GM12801 (cell line): ENCODE data around the gene INO80B.

Experiments
- TF ChIP-seq, protein P1 (sequence below): IDR thresholded peaks from one replicate; pipeline ENCODE4 v1.5.1; 2011; ENCODE audit warnings: control low read depth; ENCODE audit not compliant: insufficient read length; ENCODE audit errors: extremely low read depth

The INO80B gene

DNA sequence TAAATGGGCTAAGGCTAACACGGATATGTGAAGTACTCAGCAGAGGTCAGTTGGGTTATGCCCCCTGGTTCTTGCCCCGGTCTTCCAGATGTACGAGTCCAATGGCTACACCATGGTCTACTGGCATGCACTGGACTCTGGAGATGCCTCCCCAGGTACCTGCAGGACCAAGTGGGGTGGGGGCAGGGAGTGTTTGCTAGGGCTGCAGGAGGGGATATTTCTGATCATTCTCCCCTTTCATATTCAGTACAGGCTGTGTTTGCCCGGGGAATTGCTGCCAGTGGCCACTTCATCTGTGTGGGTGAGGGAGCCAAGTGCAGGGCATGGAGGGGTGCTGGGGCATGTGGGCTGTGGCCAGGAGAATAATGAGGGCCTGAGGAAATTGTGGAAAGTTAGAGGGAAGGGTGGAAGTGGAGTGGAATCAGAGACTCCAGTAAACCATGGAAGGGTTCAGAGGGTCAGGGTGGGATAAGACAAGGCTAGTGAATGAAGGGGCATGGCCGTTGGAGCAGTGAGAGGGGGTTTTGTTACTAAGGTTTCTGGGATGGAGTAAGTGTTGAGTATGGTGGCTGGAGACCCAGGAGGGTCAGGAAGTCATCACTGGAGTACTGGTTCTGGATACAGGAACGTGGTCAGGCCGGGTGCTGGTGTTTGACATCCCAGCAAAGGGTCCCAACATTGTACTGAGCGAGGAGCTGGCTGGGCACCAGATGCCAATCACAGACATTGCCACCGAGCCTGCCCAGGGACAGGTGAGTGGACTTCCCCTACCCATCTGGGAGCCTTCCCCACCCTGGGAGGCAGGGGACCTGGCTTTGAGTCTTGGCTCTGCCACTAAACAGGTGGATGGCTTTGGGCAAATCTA is 31.4 kb upstream of the INO80B start:
- TF ChIP-seq, protein P1, sequence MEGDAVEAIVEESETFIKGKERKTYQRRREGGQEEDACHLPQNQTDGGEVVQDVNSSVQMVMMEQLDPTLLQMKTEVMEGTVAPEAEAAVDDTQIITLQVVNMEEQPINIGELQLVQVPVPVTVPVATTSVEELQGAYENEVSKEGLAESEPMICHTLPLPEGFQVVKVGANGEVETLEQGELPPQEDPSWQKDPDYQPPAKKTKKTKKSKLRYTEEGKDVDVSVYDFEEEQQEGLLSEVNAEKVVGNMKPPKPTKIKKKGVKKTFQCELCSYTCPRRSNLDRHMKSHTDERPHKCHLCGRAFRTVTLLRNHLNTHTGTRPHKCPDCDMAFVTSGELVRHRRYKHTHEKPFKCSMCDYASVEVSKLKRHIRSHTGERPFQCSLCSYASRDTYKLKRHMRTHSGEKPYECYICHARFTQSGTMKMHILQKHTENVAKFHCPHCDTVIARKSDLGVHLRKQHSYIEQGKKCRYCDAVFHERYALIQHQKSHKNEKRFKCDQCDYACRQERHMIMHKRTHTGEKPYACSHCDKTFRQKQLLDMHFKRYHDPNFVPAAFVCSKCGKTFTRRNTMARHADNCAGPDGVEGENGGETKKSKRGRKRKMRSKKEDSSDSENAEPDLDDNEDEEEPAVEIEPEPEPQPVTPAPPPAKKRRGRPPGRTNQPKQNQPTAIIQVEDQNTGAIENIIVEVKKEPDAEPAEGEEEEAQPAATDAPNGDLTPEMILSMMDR, result no peak

DNA sequence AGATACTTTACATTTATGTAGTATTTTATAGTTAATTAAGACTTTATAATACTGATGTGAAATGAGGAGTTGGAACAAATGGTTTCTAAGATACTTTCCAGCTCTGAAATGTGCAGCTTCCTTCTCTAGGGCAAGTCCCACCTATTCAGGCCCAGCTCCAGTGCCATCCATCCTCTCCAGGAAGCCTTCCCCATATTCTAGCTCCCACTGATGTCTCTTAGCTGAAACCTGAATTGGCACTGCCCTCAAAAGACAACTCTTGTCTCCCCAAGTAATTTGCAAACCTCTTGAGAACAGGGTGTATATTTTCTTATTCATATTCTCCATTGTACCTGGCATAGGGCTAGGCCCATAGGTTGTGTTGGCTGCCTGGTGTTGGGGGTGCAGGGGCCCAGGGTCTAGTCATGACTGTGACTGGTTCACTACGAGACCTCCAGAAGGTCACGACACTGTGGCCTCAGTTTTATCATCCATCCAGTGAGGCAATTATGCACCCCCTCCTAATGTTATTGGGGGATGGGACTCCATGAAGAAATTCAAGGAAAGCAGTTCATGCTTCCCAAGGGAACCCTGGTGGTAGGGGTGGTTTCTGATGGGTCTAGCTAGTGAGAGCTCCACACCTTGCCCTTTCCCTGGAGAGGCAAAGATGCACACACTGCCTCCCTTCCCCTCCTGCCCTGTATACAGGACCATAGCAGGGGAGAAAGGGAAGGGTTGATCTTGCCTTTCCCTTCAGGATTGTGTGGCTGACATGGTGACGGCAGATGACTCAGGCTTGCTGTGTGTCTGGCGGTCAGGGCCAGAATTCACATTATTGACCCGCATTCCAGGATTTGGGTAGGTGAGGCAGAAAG is 30.5 kb upstream of the INO80B start:
- TF ChIP-seq, protein P1, result no peak

DNA sequence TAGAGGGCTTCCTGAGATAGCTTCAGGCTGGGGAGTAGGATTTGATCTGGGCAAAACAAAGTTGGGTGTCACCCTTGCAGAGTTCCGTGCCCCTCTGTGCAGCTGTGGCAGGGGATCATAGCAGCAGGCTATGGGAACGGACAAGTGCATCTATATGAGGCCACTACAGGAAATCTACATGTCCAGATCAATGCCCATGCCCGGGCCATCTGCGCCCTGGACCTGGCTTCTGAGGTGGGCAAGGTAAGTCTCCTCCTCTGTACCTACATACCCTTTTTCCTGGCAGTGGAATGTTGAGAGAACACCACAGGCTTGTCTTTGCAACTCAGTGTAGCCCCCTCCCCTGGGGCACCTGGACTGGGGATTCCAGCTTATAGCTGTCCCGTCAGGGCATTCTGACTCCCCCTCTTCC is 29.9 kb upstream of the INO80B start:
- TF ChIP-seq, protein P1, result no peak

- TF ChIP-seq, protein P1, result no peak
Observed at GRCh38 chr2:74425523-74425922, 29.4 kb upstream of the INO80B start.

- TF ChIP-seq, protein P1, result no peak
Observed at GRCh38 chr2:74426181-74426758, 28.6 kb upstream of the INO80B start.

- TF ChIP-seq, protein P1, result no peak
Observed at GRCh38 chr2:74427551-74427950, 27.3 kb upstream of the INO80B start.

- TF ChIP-seq, protein P1, result no peak
Observed at GRCh38 chr2:74428675-74429074, 26.2 kb upstream of the INO80B start.
